Measurements from ENCODE around the gene SUN5.

The SUN5 gene

GRCh38 chr20:32988008-32988407 lies 16.2 kb downstream of the SUN5 start:
- H3K36me3 ChIP-seq (ENCODE audit: control insufficient read depth, insufficient read depth, low read length): no peaks in the 10 kb centered on the region
- 89 to 92% methylated on average over 13 to 16 of the region's 16 CpGs for WGBS, 2 experiments (ENCODE audit: insufficient coverage in 2 of 2)
- H3K27ac ChIP-seq (ENCODE audit: low read depth, low read length, severe bottlenecking): no peak overlapping the region
- H3K9me3 ChIP-seq (ENCODE audit: control insufficient read depth, low read length): no peaks in the 10 kb centered on the region
- H3K4me3 ChIP-seq (ENCODE audit: extremely low read depth, insufficient read depth, low read length, poor library complexity, severe bottlenecking): no peak overlapping the region
- H3K4me1 ChIP-seq (ENCODE audit: control insufficient read depth, insufficient read depth, low read length, poor library complexity, severe bottlenecking): peaks cover 4% of the 10 kb centered on the region

- peaks cover 4% of the 10 kb centered on the region for H3K4me1 ChIP-seq (ENCODE audit: control insufficient read depth, insufficient read depth, low read length, poor library complexity, severe bottlenecking)
- WGBS, 2 experiments (ENCODE audit: insufficient coverage in 2 of 2): 80 to 90% methylated on average over 2 to 3 of the region's 11 CpGs
- no peaks in the 10 kb centered on the region for H3K9me3 ChIP-seq (ENCODE audit: control insufficient read depth, low read length)
- H3K27ac ChIP-seq (ENCODE audit: low read depth, low read length, severe bottlenecking): no peak overlapping the region
- H3K36me3 ChIP-seq (ENCODE audit: control insufficient read depth, insufficient read depth, low read length): no peaks in the 10 kb centered on the region
- H3K4me3 ChIP-seq (ENCODE audit: extremely low read depth, insufficient read depth, low read length, poor library complexity, severe bottlenecking): no peak overlapping the region
Observed at GRCh38 chr20:32987044-32987825, 17.0 kb downstream of the SUN5 start.

- Histone ChIP-seq H3K4me1 (ENCODE audit: control insufficient read depth, insufficient read depth, low read length, poor library complexity, severe bottlenecking) (peaks cover 4% of the 10 kb centered on the region), H3K36me3 (ENCODE audit: control insufficient read depth, insufficient read depth, low read length) (no peaks in the 10 kb centered on the region), H3K27ac (ENCODE audit: low read depth, low read length, severe bottlenecking) (no peak overlapping the region), H3K9me3 (ENCODE audit: control insufficient read depth, low read length) (no peaks in the 10 kb centered on the region), H3K4me3 (ENCODE audit: extremely low read depth, insufficient read depth, low read length, poor library complexity, severe bottlenecking) (no peak overlapping the region)
- 88 to 97% methylated on average over 12 to 18 of the region's 18 CpGs for WGBS, 2 experiments (ENCODE audit: insufficient coverage in 2 of 2)
Observed at GRCh38 chr20:32986331-32986966, 17.8 kb downstream of the SUN5 start.

GRCh38 chr20:32985596-32985995 lies 18.6 kb downstream of the SUN5 start:
- H3K4me3 ChIP-seq (ENCODE audit: extremely low read depth, insufficient read depth, low read length, poor library complexity, severe bottlenecking): no peak overlapping the region
- H3K27ac ChIP-seq (ENCODE audit: low read depth, low read length, severe bottlenecking): no peak overlapping the region
- H3K36me3 ChIP-seq (ENCODE audit: control insufficient read depth, insufficient read depth, low read length): no peaks in the 10 kb centered on the region
- peaks cover 4% of the 10 kb centered on the region for H3K4me1 ChIP-seq (ENCODE audit: control insufficient read depth, insufficient read depth, low read length, poor library complexity, severe bottlenecking)
- WGBS, 2 experiments (ENCODE audit: insufficient coverage in 2 of 2): 92 to 97% methylated on average over 3 to 6 of the region's 6 CpGs
- H3K9me3 ChIP-seq (ENCODE audit: control insufficient read depth, low read length): no peaks in the 10 kb centered on the region

GRCh38 chr20:32984631-32985354 lies 19.4 kb downstream of the SUN5 start:
- no peaks in the 10 kb centered on the region for H3K9me3 ChIP-seq (ENCODE audit: control insufficient read depth, low read length)
- no peak overlapping the region for H3K4me3 ChIP-seq (ENCODE audit: extremely low read depth, insufficient read depth, low read length, poor library complexity, severe bottlenecking)
- no peak overlapping the region for H3K27ac ChIP-seq (ENCODE audit: low read depth, low read length, severe bottlenecking)
- WGBS, 2 experiments (ENCODE audit: insufficient coverage in 2 of 2): 88 to 98% methylated on average over 7 to 8 of the region's 9 CpGs
- H3K4me1 ChIP-seq (ENCODE audit: control insufficient read depth, insufficient read depth, low read length, poor library complexity, severe bottlenecking): peaks cover 4% of the 10 kb centered on the region
- H3K36me3 ChIP-seq (ENCODE audit: control insufficient read depth, insufficient read depth, low read length): no peaks in the 10 kb centered on the region

GRCh38 chr20:32984196-32984595 lies 20.0 kb downstream of the SUN5 start:
- Histone ChIP-seq H3K36me3 (ENCODE audit: control insufficient read depth, insufficient read depth, low read length) (no peaks in the 10 kb centered on the region), H3K4me1 (ENCODE audit: control insufficient read depth, insufficient read depth, low read length, poor library complexity, severe bottlenecking) (peaks cover 4% of the 10 kb centered on the region), H3K9me3 (ENCODE audit: control insufficient read depth, low read length) (no peaks in the 10 kb centered on the region), H3K27ac (ENCODE audit: low read depth, low read length, severe bottlenecking) (no peak overlapping the region), H3K4me3 (ENCODE audit: extremely low read depth, insufficient read depth, low read length, poor library complexity, severe bottlenecking) (no peak overlapping the region)
- 75 to 84% methylated on average over 5 to 6 of the region's 7 CpGs for WGBS, 2 experiments (ENCODE audit: insufficient coverage in 2 of 2)

- no peaks in the 10 kb centered on the region for H3K36me3 ChIP-seq (ENCODE audit: control insufficient read depth, insufficient read depth, low read length)
- H3K4me3 ChIP-seq (ENCODE audit: extremely low read depth, insufficient read depth, low read length, poor library complexity, severe bottlenecking): no peak overlapping the region
- H3K27ac ChIP-seq (ENCODE audit: low read depth, low read length, severe bottlenecking): no peak overlapping the region
- H3K4me1 ChIP-seq (ENCODE audit: control insufficient read depth, insufficient read depth, low read length, poor library complexity, severe bottlenecking): peaks cover 4% of the 10 kb centered on the region
- 90% methylated on average over 9 to 10 of the region's 12 CpGs for WGBS, 2 experiments (ENCODE audit: insufficient coverage in 2 of 2)
- H3K9me3 ChIP-seq (ENCODE audit: control insufficient read depth, low read length): no peaks in the 10 kb centered on the region
Observed at GRCh38 chr20:32983459-32984112, 20.6 kb downstream of the SUN5 start.

GRCh38 chr20:32982617-32983458 lies 21.4 kb downstream of the SUN5 start:
- H3K36me3 ChIP-seq (ENCODE audit: control insufficient read depth, insufficient read depth, low read length): no peaks in the 10 kb centered on the region
- H3K4me3 ChIP-seq (ENCODE audit: extremely low read depth, insufficient read depth, low read length, poor library complexity, severe bottlenecking): no peak overlapping the region
- no peaks in the 10 kb centered on the region for H3K9me3 ChIP-seq (ENCODE audit: control insufficient read depth, low read length)
- peaks cover 3% of the 10 kb centered on the region for H3K4me1 ChIP-seq (ENCODE audit: control insufficient read depth, insufficient read depth, low read length, poor library complexity, severe bottlenecking)
- H3K27ac ChIP-seq (ENCODE audit: low read depth, low read length, severe bottlenecking): no peak overlapping the region
- WGBS, 2 experiments (ENCODE audit: insufficient coverage in 2 of 2): 82 to 90% methylated on average over 9 to 10 of the region's 10 CpGs

GRCh38 chr20:32980990-32981389 lies 23.2 kb downstream of the SUN5 start:
- H3K4me1 ChIP-seq (ENCODE audit: control insufficient read depth, insufficient read depth, low read length, poor library complexity, severe bottlenecking): peaks cover 2% of the 10 kb centered on the region
- H3K36me3 ChIP-seq (ENCODE audit: control insufficient read depth, insufficient read depth, low read length): no peaks in the 10 kb centered on the region
- no peaks in the 10 kb centered on the region for H3K9me3 ChIP-seq (ENCODE audit: control insufficient read depth, low read length)
- no peak overlapping the region for H3K27ac ChIP-seq (ENCODE audit: low read depth, low read length, severe bottlenecking)
- WGBS, 2 experiments (ENCODE audit: insufficient coverage in 2 of 2): 89 to 90% methylated on average over 4 to 6 of the region's 6 CpGs
- H3K4me3 ChIP-seq (ENCODE audit: extremely low read depth, insufficient read depth, low read length, poor library complexity, severe bottlenecking): no peak overlapping the region

All from mesodermal cell (in vitro differentiated cells).